ENCODE results near the gene PGBD5. TPM values are rescaled to one million over a fixed set of nuclear protein-coding genes. Genes with fewer than 3 reads are reported as not detected.

The PGBD5 gene
- total RNA-seq, 1 donor from 2014 or later, result 2.0 TPM

GRCh38 chr1:230431527-230431926 lies 5.4 kb upstream of the PGBD5 start:
- Mint-ChIP-seq H3K4me1 (ENCODE audit: unreplicated experiment) (peaks cover 12% of the 10 kb centered on the region), H3K27me3 (ENCODE audit: unreplicated experiment) (peaks cover 4% of the 10 kb centered on the region), H3K27ac (ENCODE audit: unreplicated experiment) (no peak overlapping the region), H3K36me3 (ENCODE audit: low read depth, unreplicated experiment) (peaks cover 6% of the 10 kb centered on the region), H3K9me3 (ENCODE audit: unreplicated experiment) (no peaks in the 10 kb centered on the region), H3K4me3 (ENCODE audit: unreplicated experiment) (no peak overlapping the region)
- DNase-seq (ENCODE audit: low spot score), result no peak
- no peak for TF ChIP-seq CTCF (IDR thresholded peaks at IDR 0.05; ENCODE audit: unreplicated experiment)

- H3K4me1 Mint-ChIP-seq (ENCODE audit: unreplicated experiment), result peaks cover 12% of the 10 kb centered on the region
- H3K9me3 Mint-ChIP-seq (ENCODE audit: unreplicated experiment), result no peaks in the 10 kb centered on the region
- H3K4me3 Mint-ChIP-seq (ENCODE audit: unreplicated experiment), result no peak overlapping the region
- peaks cover 4% of the 10 kb centered on the region for H3K27me3 Mint-ChIP-seq (ENCODE audit: unreplicated experiment)
- H3K27ac Mint-ChIP-seq (ENCODE audit: unreplicated experiment), result no peak overlapping the region
- DNase-seq (ENCODE audit: low spot score), result no peak
- H3K36me3 Mint-ChIP-seq (ENCODE audit: low read depth, unreplicated experiment), result peaks cover 6% of the 10 kb centered on the region
- no peak for TF ChIP-seq CTCF (IDR thresholded peaks at IDR 0.05; ENCODE audit: unreplicated experiment)
Observed at GRCh38 chr1:230430499-230430898, 4.4 kb upstream of the PGBD5 start.

GRCh38 chr1:230429067-230429735 lies 3.1 kb upstream of the PGBD5 start:
- DNase-seq (ENCODE audit: low spot score), result no peak
- peaks cover 12% of the 10 kb centered on the region for H3K27me3 Mint-ChIP-seq (ENCODE audit: unreplicated experiment)
- peaks cover 6% of the 10 kb centered on the region for H3K36me3 Mint-ChIP-seq (ENCODE audit: low read depth, unreplicated experiment)
- TF ChIP-seq CTCF (IDR thresholded peaks at IDR 0.05; ENCODE audit: unreplicated experiment), result no peak
- H3K4me3 Mint-ChIP-seq (ENCODE audit: unreplicated experiment), result no peak overlapping the region
- H3K27ac Mint-ChIP-seq (ENCODE audit: unreplicated experiment), result no peak overlapping the region
- no peaks in the 10 kb centered on the region for H3K9me3 Mint-ChIP-seq (ENCODE audit: unreplicated experiment)
- peaks cover 20% of the 10 kb centered on the region for H3K4me1 Mint-ChIP-seq (ENCODE audit: unreplicated experiment)

GRCh38 chr1:230427981-230428380 lies 1.8 kb upstream of the PGBD5 start:
- Mint-ChIP-seq H3K9me3 (ENCODE audit: unreplicated experiment) (no peaks in the 10 kb centered on the region), H3K36me3 (ENCODE audit: low read depth, unreplicated experiment) (peaks cover 6% of the 10 kb centered on the region), H3K27me3 (ENCODE audit: unreplicated experiment) (peaks cover 14% of the 10 kb centered on the region), H3K4me1 (ENCODE audit: unreplicated experiment) (peaks cover 28% of the 10 kb centered on the region), H3K27ac (ENCODE audit: unreplicated experiment) (no peak overlapping the region), H3K4me3 (ENCODE audit: unreplicated experiment) (no peak overlapping the region)
- no peak for TF ChIP-seq CTCF (IDR thresholded peaks at IDR 0.05; ENCODE audit: unreplicated experiment)
- no peak for DNase-seq (ENCODE audit: low spot score)

GRCh38 chr1:230427094-230427876 lies 1.2 kb upstream of the PGBD5 start:
- Mint-ChIP-seq H3K36me3 (ENCODE audit: low read depth, unreplicated experiment) (peaks cover 6% of the 10 kb centered on the region), H3K4me1 (ENCODE audit: unreplicated experiment) (peaks cover 33% of the 10 kb centered on the region), H3K4me3 (ENCODE audit: unreplicated experiment) (peak overlapping the region; percentile 90), H3K27ac (ENCODE audit: unreplicated experiment) (peak overlapping the region; percentile 68), H3K27me3 (ENCODE audit: unreplicated experiment) (peaks cover 16% of the 10 kb centered on the region), H3K9me3 (ENCODE audit: unreplicated experiment) (no peaks in the 10 kb centered on the region)
- DNase-seq (ENCODE audit: low spot score), result no peak
- TF ChIP-seq CTCF (IDR thresholded peaks at IDR 0.05; ENCODE audit: unreplicated experiment), result no peak

Measured in endothelial cell (in vitro differentiated cells).